ENCODE results near the gene TMOD4. TPM values are rescaled to one million over a fixed set of nuclear protein-coding genes. Genes with fewer than 3 reads are reported as not detected.
"Not testable (repeated sequence)": the region's sequence is repeated elsewhere in the genome, so short reads cannot be mapped to it uniquely, and the experiment has no call there.

TMOD4 gene
- total RNA-seq, 2 donors from 2014 or later = 3.0 TPM; not detected in 1

DNA sequence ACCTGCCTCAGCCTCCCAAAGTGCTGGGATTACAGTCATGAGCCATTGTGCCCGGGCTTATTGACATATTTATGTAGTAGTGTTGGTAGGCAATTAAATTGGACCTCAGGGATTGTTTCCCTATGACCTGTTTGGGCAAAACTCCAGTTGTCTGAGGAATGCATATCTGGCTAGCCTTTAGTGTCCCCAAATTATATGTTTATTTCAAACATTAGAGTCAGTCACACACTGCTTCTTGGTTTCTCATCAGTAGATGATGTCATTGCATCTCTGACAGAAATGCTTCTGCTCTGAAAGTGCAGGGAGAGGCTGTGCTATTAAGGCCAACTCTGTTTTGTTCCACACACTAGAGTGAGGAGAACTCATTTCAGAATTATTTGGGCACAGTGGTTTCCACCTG is 35.0 kb upstream of the TMOD4 start:
- ATAC-seq (no peak), DNase-seq (no peak)
- Histone ChIP-seq H3K4me1 (peaks cover 5% of the 10 kb centered on the region), H3K27ac (no peak overlapping the region), H3K27me3 (no peaks in the 10 kb centered on the region), H3K9me3 (no peaks in the 10 kb centered on the region), H3K4me3 (no peak overlapping the region), H3K36me3 (replicated peaks in 1 of 2; ENCODE audit: insufficient read depth in 1 of 2, low read depth in 2 of 2) (peaks cover 0 to 6% of the 10 kb centered on the region in 2 donors)
- 67 to 82% methylated on average over 1 of the region's 1 CpG for WGBS, 2 donors
- TF ChIP-seq, protein P1, sequence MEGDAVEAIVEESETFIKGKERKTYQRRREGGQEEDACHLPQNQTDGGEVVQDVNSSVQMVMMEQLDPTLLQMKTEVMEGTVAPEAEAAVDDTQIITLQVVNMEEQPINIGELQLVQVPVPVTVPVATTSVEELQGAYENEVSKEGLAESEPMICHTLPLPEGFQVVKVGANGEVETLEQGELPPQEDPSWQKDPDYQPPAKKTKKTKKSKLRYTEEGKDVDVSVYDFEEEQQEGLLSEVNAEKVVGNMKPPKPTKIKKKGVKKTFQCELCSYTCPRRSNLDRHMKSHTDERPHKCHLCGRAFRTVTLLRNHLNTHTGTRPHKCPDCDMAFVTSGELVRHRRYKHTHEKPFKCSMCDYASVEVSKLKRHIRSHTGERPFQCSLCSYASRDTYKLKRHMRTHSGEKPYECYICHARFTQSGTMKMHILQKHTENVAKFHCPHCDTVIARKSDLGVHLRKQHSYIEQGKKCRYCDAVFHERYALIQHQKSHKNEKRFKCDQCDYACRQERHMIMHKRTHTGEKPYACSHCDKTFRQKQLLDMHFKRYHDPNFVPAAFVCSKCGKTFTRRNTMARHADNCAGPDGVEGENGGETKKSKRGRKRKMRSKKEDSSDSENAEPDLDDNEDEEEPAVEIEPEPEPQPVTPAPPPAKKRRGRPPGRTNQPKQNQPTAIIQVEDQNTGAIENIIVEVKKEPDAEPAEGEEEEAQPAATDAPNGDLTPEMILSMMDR (IDR thresholded peaks at IDR 0.05) = no peak
- TF ChIP-seq POLR2A (IDR thresholded peaks at IDR 0.05) = no peak
- intact Hi-C loops (cut with DNase I) = no loop called here

DNA sequence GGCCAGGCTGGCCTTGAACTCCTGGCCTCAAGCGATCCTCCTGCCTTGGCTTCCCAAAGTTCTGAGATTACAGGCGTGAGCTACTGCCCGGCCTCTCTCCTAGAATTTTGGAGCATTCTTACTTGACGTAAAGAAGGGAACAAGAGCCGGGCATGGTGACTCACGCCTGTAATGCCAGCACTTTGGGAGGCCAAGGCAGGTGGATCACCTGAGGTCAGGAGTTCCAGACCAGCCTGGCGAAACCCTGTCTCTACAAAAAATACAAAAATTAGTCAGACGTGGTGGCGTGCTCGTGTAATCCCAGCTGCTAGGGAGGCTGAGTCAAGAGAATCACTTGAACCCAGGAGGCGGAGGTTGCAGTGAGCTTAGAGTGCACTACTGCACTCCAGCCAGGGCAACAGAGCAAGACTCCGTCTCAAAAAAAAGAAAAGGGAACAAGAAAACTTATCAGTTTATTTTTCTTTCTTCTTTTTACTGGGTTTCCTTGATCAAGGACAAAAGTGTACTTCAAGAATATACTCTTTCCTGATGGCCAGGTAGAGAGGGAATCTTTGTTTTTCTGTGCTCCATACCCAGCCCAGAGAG is 29.7 kb upstream of the TMOD4 start:
- H3K9me3 ChIP-seq; H3K36me3 ChIP-seq (replicated peaks in 1 of 2; ENCODE audit: insufficient read depth in 1 of 2, low read depth in 2 of 2); H3K4me3 ChIP-seq; H3K27me3 ChIP-seq; ATAC-seq; DNase-seq; intact Hi-C loops (cut with DNase I); H3K4me1 ChIP-seq; H3K27ac ChIP-seq: not testable (repeated sequence)
- 92% methylated on average over 11 to 12 of the region's 12 CpGs for WGBS, 2 donors

DNA sequence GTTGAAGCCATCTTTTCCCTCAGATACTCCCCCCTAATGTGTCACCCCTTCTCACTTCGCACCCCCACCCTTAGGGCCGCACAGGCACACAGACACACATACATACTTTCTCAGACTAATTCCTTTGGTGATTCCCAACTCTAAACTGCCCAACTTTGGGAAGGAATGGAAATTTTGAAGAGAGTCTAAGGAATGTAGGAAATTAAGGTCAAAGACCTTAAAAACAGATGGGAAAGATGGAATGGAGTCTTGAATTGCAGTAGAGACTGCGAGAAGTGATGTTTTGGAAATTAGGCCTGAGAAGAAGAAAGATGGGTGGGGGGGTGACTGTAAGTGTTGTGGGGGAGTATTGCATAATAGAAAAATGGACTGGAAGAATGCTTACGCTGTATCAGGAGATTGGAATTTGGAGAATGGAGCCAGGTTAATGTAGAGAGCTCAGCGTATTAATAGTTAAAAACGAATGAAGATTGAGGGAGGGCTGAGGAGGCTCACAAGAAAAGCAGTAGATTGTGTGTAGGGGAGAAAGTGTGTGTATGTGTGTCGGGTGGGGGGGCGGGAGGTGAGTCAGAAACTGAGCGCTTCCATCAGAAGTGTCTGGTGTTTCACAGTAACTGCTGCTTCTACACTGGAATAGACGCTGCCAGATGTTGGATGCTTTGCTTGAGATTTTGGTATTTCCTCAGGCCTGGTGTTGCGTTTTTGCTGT is 24.2 kb upstream of the TMOD4 start:
- Histone ChIP-seq H3K36me3 (replicated peaks in 1 of 2; ENCODE audit: insufficient read depth in 1 of 2, low read depth in 2 of 2) (no peaks in the 10 kb centered on the region), H3K4me1 (peaks cover 26% of the 10 kb centered on the region), H3K4me3 (no peak overlapping the region), H3K9me3 (no peaks in the 10 kb centered on the region), H3K27ac (peak overlapping the region; percentile 31 to 93 (median 91)), H3K27me3 (no peaks in the 10 kb centered on the region)
- DNase-seq = peak in 1 of 4 donors; percentile 24
- intact Hi-C loops (cut with DNase I) = loop anchor here (5.0 kb wide), 1 partner anchor 52 kb away; the partner anchor contains the start of gene PSMD4
- no peak for ATAC-seq
- 35 to 47% methylated on average over 11 of the region's 11 CpGs for WGBS, 2 donors
- TF ChIP-seq, protein P1 (IDR thresholded peaks at IDR 0.05) = no peak
- TF ChIP-seq POLR2A (IDR thresholded peaks at IDR 0.05) = no peak

DNA sequence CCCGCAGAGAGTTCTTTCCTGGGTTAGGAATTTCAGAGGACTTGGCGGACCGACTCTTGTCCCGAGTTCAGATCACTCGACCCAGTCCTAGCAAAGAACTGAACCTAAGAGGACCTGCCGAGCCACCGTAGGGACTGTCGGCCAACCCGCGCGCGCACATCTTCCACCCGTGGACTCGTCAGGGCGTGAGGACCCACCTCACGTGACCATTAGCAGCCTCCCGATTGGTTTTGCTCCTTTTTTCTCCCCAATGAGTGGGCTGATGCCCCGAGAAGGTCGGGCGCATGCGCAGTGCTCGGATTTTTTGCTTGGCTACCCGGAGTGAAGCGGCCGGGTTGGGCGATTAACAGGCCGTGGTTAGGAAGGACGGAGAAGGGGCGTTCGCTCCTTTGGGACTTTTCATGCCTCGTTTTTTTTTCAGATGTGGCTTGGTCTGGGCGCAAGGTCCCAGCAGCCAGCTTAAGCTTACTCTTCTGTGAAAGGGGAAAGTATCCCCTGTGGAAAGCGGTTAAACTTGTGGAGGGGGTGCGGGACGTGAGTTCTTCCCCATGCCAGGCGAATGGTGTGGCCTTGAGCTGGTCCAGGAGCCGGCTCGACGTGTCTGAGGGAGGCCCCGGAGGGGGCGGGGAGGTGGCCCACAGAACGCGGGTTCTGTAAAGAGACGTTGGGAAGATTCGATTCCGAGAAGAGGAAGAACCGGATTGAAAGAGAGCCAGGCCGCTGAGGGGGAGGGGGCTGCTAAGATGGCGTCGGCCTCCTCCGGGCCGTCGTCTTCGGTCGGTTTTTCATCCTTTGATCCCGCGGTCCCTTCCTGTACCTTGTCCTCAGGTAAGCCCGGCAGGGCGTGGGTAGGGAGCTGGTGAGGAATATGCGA is 22.7 kb upstream of the TMOD4 start, which contains the start of gene PIP5K1A:
PIP5K1A (plus strand) TSS at position 299 of the 874 bp plus-strand sequence; CDS start at position 744, 445 bp downstream.
- peaks cover 26% of the 10 kb centered on the region for H3K4me1 ChIP-seq
- peak; percentile 60 to 88 (median 86) for TF ChIP-seq POLR2A (IDR thresholded peaks at IDR 0.05)
- TF ChIP-seq, protein P1 (IDR thresholded peaks at IDR 0.05) = no peak
- no peaks in the 10 kb centered on the region for H3K27me3 ChIP-seq
- H3K36me3 ChIP-seq (replicated peaks in 1 of 2; ENCODE audit: insufficient read depth in 1 of 2, low read depth in 2 of 2) = no peaks in the 10 kb centered on the region
- peak; percentile 90 for ATAC-seq
- intact Hi-C loops (cut with DNase I) = no loop called here
- H3K27ac ChIP-seq = peak within 1 kb of the TSS; percentile 84 to 93 (median 91)
- H3K9me3 ChIP-seq = no peaks in the 10 kb centered on the region
- 1% methylated on average over 51 to 60 of the region's 60 CpGs for WGBS, 2 donors
- peak; percentile 97 to 98 (median 98) for DNase-seq
- peak within 1 kb of the TSS; percentile 57 to 88 for H3K4me3 ChIP-seq

DNA sequence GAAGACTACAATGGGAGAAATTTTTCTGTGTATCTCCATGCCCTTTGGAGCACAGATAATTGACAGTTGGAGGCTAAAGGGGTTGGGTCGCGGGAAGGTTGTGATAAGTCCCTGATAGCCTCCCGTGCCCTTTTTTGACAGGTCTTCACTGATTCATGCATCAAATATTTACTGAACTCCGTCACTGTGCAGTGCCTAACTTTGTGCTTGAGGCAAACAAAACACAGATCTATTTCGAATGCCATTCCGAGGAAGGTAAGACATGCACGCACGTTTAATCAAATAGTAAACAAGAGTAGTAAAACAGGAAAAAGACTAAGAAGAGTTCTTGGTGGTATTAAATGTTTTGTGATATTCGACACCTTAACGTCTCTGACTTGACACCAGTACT is 22.1 kb upstream of the TMOD4 start:
- Histone ChIP-seq H3K9me3 (no peaks in the 10 kb centered on the region), H3K4me1 (peaks cover 26% of the 10 kb centered on the region), H3K36me3 (replicated peaks in 1 of 2; ENCODE audit: insufficient read depth in 1 of 2, low read depth in 2 of 2) (no peaks in the 10 kb centered on the region), H3K4me3 (no peak overlapping the region), H3K27me3 (no peaks in the 10 kb centered on the region), H3K27ac (peak overlapping the region; percentile 84 to 93 (median 91))
- WGBS, 2 donors = 3 to 5% methylated on average over 10 of the region's 10 CpGs
- no peak for TF ChIP-seq POLR2A (IDR thresholded peaks at IDR 0.05)
- intact Hi-C loops (cut with DNase I) = no loop called here
- DNase-seq (peak in 2 of 4 donors; percentile 27 to 31), ATAC-seq (peak; percentile 10)

Measured in body of pancreas (tissue), 4 donors.